GM21619 (cell line): ENCODE measurements around the gene THADA.
"Not testable (repeated sequence)": the region's sequence is repeated elsewhere in the genome, so short reads cannot be mapped to it uniquely, and the experiment has no call there.

Experiments
- ATAC-seq: cut with Tn5 transposase; IDR thresholded peaks from one replicate; pipeline ENCODE4 v1.9.1; 2021; ENCODE audit not compliant: unreplicated experiment

THADA gene

GRCh38 chr2:43605079-43605655 lies 9.3 kb upstream of the THADA start:
- no peak for ATAC-seq

GRCh38 chr2:43604674-43605073 lies 8.8 kb upstream of the THADA start:
- ATAC-seq: no peak

GRCh38 chr2:43600596-43600995 lies 4.8 kb upstream of the THADA start:
- ATAC-seq: not testable (repeated sequence)

GRCh38 chr2:43594875-43595274 lies 963 bp downstream of the THADA start:
- ATAC-seq: no peak

- ATAC-seq: no peak
Measured at GRCh38 chr2:43593254-43593653, 2.6 kb downstream of the THADA start.

GRCh38 chr2:43592443-43592842 lies 3.4 kb downstream of the THADA start:
- no peak for ATAC-seq

GRCh38 chr2:43585708-43586107 lies 10.1 kb downstream of the THADA start:
- no peak for ATAC-seq

GRCh38 chr2:43579275-43579981 lies 16.4 kb downstream of the THADA start:
- ATAC-seq: no peak

GRCh38 chr2:43576981-43577892 lies 18.6 kb downstream of the THADA start:
- ATAC-seq: no peak

- ATAC-seq: no peak
Measured at GRCh38 chr2:43572244-43572643, 23.6 kb downstream of the THADA start.

- peak; percentile 74 for ATAC-seq
Measured at GRCh38 chr2:43569921-43570320, 25.9 kb downstream of the THADA start.

- ATAC-seq: no peak
Measured at GRCh38 chr2:43568228-43568627, 27.6 kb downstream of the THADA start.

- peak; percentile 36 for ATAC-seq
Measured at GRCh38 chr2:43566461-43566729, 29.4 kb downstream of the THADA start.

GRCh38 chr2:43563679-43564078 lies 32.2 kb downstream of the THADA start:
- no peak for ATAC-seq

GRCh38 chr2:43560231-43560547 lies 35.6 kb downstream of the THADA start:
- ATAC-seq: no peak

- ATAC-seq: peak; percentile 84
Measured at GRCh38 chr2:43559391-43560230, 36.2 kb downstream of the THADA start.

- ATAC-seq: no peak
Measured at GRCh38 chr2:43557196-43557595, 38.6 kb downstream of the THADA start.

GRCh38 chr2:43556256-43556655 lies 39.6 kb downstream of the THADA start:
- ATAC-seq: no peak

GRCh38 chr2:43553341-43553855 lies 42.4 kb downstream of the THADA start:
- no peak for ATAC-seq

GRCh38 chr2:43551990-43552389 lies 43.8 kb downstream of the THADA start:
- ATAC-seq: no peak

- not testable (repeated sequence) for ATAC-seq
Measured at GRCh38 chr2:43548381-43548780, 47.5 kb downstream of the THADA start.
